ENCODE results near the gene ATP5IF1. TPM values are rescaled to one million over a fixed set of nuclear protein-coding genes. Genes with fewer than 3 reads are reported as not detected.

ATP5IF1 gene
- total RNA-seq, 3 donors from 2014 or later (not counting 1 experiment from before 2014, with no cell fraction given), result 81.1 to 101 (median 91.1) TPM

GRCh38 chr1:28247612-28248272 is 11.8 kb downstream of the ATP5IF1 start:
- intact Hi-C loops (cut with micrococcal nuclease), result loop anchor here (1.0 to 5.0 kb wide), 7 partner anchors 12 to 630 kb away; partner anchors contain the start of genes MED18, PHACTR4, RCC1 and RNU11
- WGBS (ENCODE audit: insufficient coverage), result 46% methylated on average over 11 of the region's 11 CpGs
- H3K36me3 Mint-ChIP-seq, result no peaks in the 10 kb centered on the region
- ATAC-seq (peak in 2 of 3 donors; percentile 0), DNase-seq (peak in 1 of 2 donors; percentile 51)
- no peaks in the 10 kb centered on the region for H3K27me3 Mint-ChIP-seq (ENCODE audit: low read depth in 2 of 2)
- H3K4me1 Mint-ChIP-seq, result peaks cover 49 to 56% of the 10 kb centered on the region in 2 donors
- H3K4me3 ChIP-seq (ENCODE audit: low read length), result peak overlapping the region; percentile 7
- TF ChIP-seq CTCF (IDR thresholded peaks at IDR 0.05), result no peak
- H3K9me3 ChIP-seq (ENCODE audit: control insufficient read depth, insufficient read depth, low read length), result no peaks in the 10 kb centered on the region
- peak overlapping the region; percentile 87 for H3K27ac ChIP-seq (ENCODE audit: low read length)
- no peaks in the 10 kb centered on the region for H3K36me3 ChIP-seq (ENCODE audit: control insufficient read depth, insufficient read depth, low read length)
- H3K4me3 Mint-ChIP-seq, result peak overlapping the region; percentile 95
- peak overlapping the region; percentile 96 to 98 for H3K27ac Mint-ChIP-seq
- H3K27me3 ChIP-seq (ENCODE audit: control insufficient read depth, insufficient read depth, low read length), result no peaks in the 10 kb centered on the region
- H3K9me3 Mint-ChIP-seq, result no peaks in the 10 kb centered on the region
- peaks cover 59% of the 10 kb centered on the region for H3K4me1 ChIP-seq (ENCODE audit: control insufficient read depth, insufficient read depth, low read length)

- Histone ChIP-seq H3K9me3 (ENCODE audit: control insufficient read depth, insufficient read depth, low read length) (no peaks in the 10 kb centered on the region), H3K27ac (ENCODE audit: low read length) (peak overlapping the region; percentile 87), H3K27me3 (ENCODE audit: control insufficient read depth, insufficient read depth, low read length) (no peaks in the 10 kb centered on the region), H3K4me3 (ENCODE audit: low read length) (no peak overlapping the region), H3K36me3 (ENCODE audit: control insufficient read depth, insufficient read depth, low read length) (no peaks in the 10 kb centered on the region), H3K4me1 (ENCODE audit: control insufficient read depth, insufficient read depth, low read length) (peaks cover 52% of the 10 kb centered on the region)
- intact Hi-C loops (cut with micrococcal nuclease), result loop anchor here (5.0 kb wide), 5 partner anchors 119 to 629 kb away; partner anchors contain the start of genes PHACTR4, RCC1, RNU11 and YTHDF2
- peak overlapping the region; percentile 96 to 98 for H3K27ac Mint-ChIP-seq
- peak; percentile 79 to 92 for DNase-seq
- peak; percentile 87 for TF ChIP-seq CTCF (IDR thresholded peaks at IDR 0.05)
- H3K4me1 Mint-ChIP-seq, result peaks cover 49 to 56% of the 10 kb centered on the region in 2 donors
- no peaks in the 10 kb centered on the region for H3K27me3 Mint-ChIP-seq (ENCODE audit: low read depth in 2 of 2)
- H3K36me3 Mint-ChIP-seq, result no peaks in the 10 kb centered on the region
- H3K9me3 Mint-ChIP-seq, result no peaks in the 10 kb centered on the region
- peak; percentile 18 to 41 (median 32) for ATAC-seq
- H3K4me3 Mint-ChIP-seq, result peak overlapping the region; percentile 95
- 0% methylated on average over 11 of the region's 12 CpGs for WGBS (ENCODE audit: insufficient coverage)
Observed at GRCh38 chr1:28248273-28249012, 12.5 kb downstream of the ATP5IF1 start.

- ATAC-seq, result no peak
Observed at GRCh38 chr1:28249013-28249865, 13.3 kb downstream of the ATP5IF1 start.

More at GRCh38 chr1:28249013-28249865, 13.3 kb downstream of the ATP5IF1 start:
- H3K4me1 ChIP-seq (ENCODE audit: control insufficient read depth, insufficient read depth, low read length), result peaks cover 46% of the 10 kb centered on the region
- H3K27me3 Mint-ChIP-seq (ENCODE audit: low read depth in 2 of 2), result no peaks in the 10 kb centered on the region
- no peaks in the 10 kb centered on the region for H3K9me3 ChIP-seq (ENCODE audit: control insufficient read depth, insufficient read depth, low read length)
- H3K27ac ChIP-seq (ENCODE audit: low read length), result peak overlapping the region; percentile 87
- no peak overlapping the region for H3K4me3 ChIP-seq (ENCODE audit: low read length)
- peak overlapping the region; percentile 95 for H3K4me3 Mint-ChIP-seq
- no peaks in the 10 kb centered on the region for H3K9me3 Mint-ChIP-seq
- H3K4me1 Mint-ChIP-seq, result peaks cover 41 to 48% of the 10 kb centered on the region in 2 donors
- H3K27ac Mint-ChIP-seq, result peak overlapping the region; percentile 96 to 98
- peak in 1 of 2 donors; percentile 55 for DNase-seq
- H3K36me3 ChIP-seq (ENCODE audit: control insufficient read depth, insufficient read depth, low read length), result no peaks in the 10 kb centered on the region
- intact Hi-C loops (cut with micrococcal nuclease), result loop anchor here (5.0 kb wide), 5 partner anchors 118 to 628 kb away; partner anchors contain the start of genes PHACTR4, RCC1, RNU11 and YTHDF2
- H3K36me3 Mint-ChIP-seq, result no peaks in the 10 kb centered on the region
- no peaks in the 10 kb centered on the region for H3K27me3 ChIP-seq (ENCODE audit: control insufficient read depth, insufficient read depth, low read length)
- no peak for TF ChIP-seq CTCF (IDR thresholded peaks at IDR 0.05)
- WGBS (ENCODE audit: insufficient coverage), result 40% methylated on average over 2 of the region's 3 CpGs
